HG03432 (cell line): ENCODE measurements around the gene USP5.
A peak's percentile ranks its signal among the peaks of the same experiment; 100 is the strongest.

Experiments
- ATAC-seq: cut with Tn5 transposase; IDR thresholded peaks from one replicate; pipeline ENCODE4 v1.9.1; 2021; ENCODE audit warnings: mild to moderate bottlenecking, moderate library complexity; ENCODE audit not compliant: unreplicated experiment

The USP5 gene

DNA sequence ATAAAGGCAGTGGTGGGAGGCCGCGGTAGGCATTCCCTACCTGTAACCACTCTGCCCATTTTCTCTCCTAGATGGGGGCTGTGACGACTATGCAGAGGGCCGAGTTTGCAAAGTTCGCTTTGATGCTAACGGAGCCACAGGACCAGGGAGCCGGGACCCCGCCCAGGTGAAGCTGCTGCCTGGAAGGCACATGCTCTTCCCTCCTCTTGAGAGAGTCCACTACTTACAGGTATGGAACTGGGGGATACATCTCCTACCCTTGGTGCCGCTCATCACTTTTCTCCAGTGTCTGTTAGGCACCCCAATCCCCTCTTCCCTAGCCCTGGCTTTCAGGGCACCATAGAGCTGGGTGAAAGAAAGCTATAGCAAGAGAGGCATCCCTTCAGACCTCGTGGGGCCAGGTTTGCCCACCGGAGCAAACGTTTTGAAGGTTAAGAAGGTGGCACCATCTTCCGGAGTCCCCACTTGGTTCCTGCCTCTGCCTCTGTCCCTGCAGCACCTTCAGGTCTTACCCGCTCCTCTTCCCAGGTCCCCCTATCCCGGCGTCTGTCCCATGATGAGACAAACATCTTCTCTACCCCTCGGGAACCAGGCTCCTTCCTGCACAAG, 25.7 kb upstream of the USP5 start:
- no peak for ATAC-seq

DNA sequence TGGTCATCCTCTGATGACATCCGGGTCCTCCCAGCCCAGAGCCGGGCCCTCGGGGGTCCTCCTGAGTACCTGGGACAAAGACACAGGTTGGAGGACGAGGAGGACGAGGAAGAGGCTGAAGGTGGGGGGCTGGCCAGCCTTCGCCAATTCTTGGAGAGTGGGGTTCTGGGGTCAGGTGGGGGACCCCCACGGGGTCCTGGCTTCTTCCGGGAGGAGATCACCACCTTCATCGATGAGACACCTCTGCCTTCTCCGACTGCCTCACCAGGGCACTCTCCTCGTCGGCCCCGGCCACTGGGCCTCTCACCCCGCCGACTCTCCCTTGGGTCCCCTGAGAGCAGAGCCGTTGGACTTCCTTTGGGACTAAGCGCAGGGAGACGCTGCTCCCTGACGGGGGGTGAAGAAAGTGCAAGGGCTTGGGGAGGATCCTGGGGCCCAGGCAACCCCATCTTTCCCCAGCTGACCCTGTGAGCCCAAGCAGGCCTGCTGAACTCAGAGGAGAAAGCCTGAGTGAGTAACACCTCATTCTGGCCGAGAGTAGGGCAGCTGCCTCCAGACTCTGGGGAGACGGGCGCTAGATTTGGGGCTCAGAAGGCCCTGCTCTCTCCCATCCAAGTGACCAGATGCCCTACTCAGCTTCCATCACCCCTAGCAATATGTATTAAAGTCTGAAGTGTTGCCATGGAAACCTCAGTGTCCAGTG, 25.1 kb upstream of the USP5 start:
- ATAC-seq = no peak

DNA sequence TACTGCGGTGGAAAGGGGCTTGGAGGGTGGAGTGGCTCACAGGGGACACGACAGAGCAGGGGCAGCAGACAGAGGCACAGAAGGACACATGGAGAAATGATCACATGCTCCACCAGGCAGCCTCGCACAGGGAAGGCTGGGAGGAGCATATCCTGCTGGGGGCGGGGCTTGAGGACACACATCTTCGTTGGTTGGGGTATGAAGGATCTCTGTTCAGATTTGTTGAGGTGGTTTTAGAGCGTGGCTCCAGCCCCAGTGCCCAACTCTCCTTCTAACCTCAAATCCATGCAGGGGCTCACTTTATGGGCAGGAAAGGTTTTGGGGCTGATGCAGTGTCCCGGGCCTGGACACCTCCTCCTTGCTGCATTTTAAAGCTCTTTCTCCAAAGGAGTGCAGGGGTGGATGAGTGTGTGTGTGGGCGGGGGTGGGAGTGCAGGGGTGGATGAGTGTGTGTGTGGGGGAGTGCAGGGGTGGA, 24.5 kb upstream of the USP5 start:
- no peak for ATAC-seq

DNA sequence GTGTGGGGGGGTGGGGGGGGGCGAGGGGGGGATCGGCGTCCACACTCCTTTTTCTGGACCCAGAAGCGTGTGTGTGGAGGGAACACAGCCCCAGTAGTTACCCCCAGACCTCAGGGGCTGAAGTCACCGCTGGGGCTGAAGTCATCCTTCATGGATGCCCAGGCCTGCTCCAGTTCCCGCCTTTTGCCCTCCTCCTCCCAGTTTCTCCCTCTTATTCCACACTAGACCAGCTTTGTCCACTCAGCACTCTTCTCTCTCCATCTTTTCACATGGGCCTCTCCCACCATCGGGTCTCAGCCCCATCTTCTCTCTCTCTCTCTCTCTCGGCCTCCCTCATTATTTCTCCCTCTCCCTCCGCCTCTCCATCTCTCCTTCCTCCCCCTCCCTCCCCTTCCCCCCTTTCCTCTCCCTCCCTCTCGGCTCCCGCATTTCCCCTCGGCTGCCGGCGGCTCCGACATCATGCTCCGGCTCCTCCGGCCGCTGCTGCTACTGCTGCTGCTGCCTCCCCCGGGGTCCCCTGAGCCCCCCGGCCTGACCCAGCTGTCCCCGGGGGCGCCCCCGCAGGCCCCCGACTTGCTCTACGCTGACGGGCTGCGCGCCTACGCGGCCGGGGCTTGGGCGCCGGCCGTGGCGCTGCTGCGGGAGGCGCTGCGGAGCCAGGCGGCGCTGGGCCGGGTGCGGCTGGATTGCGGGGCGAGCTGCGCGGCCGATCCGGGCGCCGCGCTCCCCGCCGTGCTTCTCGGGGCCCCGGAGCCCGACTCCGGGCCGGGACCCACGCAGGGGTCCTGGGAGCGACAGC, 23.8 kb upstream of the USP5 start, which contains the start of gene P3H3:
TSS of gene P3H3 (plus strand) at position 426 of the 799 bp plus-strand sequence. CDS start at position 460, 34 bp downstream.
- ATAC-seq = no peak

DNA sequence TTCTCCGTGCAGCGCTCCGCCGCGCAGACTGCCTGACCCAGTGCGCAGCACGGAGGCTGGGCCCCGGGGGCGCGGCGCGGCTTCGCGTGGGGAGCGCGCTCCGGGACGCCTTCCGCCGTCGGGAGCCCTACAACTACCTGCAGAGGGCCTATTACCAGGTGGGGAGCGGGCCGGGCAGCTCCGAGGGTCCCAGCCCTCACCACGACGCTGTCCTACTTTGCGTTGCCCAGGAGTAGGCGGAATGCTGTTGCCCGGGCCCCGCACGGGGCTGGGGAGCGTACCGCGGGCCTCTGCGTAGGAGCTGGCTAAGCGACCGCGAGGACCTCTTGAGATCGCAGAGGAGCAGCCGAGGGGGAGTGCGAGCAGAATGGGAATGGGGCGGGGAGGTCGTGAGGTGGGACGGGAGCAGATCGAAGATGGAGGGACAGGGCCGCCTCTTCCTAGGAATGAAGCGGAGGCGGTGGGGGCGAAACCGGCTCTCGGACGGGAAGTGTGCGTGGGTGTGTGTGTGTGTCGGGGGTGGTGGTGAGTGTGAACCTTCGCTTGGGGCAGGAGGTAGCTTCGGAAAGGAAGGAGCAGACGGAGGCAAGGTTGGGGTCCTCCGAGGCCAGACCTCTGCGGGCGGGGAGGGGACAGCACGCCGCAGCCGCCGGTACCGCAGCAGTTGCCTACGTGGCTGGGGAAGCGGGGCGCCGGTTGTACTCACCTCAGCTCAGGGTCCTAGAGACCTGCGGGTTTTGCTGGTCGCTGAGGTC, 23.0 kb upstream of the USP5 start:
- ATAC-seq = no peak

DNA sequence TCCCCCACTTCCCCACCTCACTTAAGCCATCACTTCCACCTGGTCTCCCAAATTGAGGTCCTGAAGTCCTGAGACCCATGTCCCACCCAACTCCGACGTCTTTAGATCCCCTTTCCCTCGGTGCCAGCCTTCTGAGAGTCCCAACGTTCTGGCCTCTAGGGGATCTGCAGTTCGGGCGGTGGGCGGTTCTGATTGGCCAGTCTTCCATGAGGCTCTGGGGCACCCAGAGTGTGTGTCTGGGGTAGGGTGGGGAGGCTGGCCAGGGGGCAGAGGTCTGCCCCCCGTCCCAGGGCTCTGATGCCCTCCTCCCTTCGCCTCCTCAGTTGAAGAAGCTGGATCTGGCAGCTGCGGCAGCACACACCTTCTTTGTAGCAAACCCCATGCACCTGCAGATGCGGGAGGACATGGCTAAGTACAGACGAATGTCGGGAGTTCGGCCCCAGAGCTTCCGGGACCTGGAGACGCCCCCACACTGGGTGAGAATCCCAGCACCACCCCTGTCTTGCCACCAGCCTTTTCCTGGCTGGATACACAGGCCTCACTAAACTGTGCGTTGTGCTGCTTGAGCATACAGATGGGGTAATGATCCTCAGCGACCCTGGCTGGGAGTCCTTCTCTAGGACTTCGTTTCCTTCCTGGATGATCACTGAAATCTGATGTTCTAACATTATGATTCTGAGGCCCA, 22.3 kb upstream of the USP5 start:
- no peak for ATAC-seq

DNA sequence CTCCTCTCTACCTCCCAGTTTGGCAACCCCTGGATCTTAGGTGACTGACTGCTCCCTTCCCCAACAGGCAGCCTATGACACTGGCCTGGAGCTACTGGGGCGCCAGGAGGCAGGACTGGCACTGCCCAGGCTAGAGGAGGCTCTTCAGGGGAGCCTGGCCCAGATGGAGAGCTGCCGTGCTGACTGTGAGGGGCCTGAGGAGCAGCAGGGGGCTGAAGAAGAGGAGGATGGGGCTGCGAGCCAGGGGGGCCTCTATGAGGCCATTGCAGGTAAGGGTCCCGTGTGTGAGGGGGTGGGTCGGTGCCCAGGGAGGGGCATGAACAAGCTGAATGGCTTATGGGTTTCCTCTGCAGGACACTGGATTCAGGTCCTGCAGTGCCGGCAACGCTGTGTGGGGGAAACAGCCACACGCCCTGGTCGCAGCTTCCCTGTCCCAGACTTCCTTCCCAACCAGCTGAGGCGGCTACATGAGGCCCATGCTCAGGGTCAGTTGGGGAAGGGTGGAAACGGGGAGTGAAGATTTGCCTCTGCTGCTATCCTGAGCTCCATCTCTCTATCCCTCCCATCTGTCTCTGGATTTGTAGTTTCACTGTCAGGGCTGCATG, 21.6 kb upstream of the USP5 start:
- no peak for ATAC-seq

DNA sequence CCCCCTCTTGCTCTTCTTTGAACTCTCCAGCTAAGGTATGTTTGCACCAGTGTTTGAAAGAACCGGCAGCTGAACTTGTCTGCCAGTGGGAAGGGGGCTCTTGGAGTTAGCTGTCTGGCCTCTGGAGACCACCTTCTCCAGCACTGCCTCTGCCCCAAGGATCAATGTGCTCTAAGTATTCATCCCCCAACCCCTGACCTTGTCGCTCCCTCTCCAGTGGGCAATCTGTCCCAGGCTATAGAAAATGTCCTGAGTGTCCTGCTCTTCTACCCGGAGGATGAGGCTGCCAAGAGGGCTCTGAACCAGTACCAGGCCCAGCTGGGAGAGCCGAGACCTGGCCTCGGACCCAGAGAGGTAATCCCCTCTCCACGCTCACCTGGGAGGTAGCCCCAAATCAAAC, 21.0 kb upstream of the USP5 start:
- ATAC-seq = no peak

DNA sequence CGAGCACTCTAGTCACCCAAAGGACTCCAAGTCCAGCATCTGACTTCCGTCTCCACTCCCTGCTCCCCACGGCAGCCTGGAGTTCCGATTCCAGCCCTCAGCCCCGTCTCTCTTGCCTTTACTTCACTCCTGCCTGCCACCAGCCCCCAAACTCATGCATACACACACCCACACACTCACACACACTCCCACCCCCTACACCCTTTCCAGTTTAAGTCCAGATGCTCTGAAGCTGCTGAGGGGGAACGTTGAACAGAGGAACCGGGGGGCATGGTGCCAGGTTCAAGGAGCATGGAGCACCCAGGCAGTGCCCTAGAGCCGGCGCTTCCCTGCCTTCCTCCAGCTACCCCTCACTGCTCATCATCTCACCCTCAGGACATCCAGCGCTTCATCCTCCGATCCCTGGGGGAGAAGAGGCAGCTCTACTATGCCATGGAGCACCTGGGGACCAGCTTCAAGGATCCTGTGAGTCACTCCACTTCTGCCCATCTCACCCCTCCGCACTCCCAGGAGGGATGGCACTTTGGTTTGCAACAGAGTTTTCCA, 20.4 kb upstream of the USP5 start:
- no peak for ATAC-seq

DNA sequence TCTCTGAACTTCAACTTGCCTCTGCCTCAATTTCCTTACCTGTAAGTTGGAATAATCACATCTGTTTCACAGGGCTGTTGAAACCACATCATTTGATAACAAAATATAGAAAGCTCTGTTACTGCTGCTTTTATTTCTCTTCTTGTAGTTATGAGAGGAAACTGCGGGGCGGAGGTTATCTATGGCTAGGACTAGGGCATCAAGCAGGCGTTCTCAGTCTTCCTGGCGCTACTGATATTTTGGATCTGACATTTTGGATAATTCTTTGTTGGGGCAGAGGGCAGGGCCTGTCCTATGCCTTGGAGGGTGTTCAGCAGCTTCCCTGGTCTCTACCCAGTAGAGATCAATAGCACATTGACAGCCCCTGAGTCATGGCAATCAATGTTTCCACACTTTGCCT, 19.8 kb upstream of the USP5 start:
- ATAC-seq = no peak

DNA sequence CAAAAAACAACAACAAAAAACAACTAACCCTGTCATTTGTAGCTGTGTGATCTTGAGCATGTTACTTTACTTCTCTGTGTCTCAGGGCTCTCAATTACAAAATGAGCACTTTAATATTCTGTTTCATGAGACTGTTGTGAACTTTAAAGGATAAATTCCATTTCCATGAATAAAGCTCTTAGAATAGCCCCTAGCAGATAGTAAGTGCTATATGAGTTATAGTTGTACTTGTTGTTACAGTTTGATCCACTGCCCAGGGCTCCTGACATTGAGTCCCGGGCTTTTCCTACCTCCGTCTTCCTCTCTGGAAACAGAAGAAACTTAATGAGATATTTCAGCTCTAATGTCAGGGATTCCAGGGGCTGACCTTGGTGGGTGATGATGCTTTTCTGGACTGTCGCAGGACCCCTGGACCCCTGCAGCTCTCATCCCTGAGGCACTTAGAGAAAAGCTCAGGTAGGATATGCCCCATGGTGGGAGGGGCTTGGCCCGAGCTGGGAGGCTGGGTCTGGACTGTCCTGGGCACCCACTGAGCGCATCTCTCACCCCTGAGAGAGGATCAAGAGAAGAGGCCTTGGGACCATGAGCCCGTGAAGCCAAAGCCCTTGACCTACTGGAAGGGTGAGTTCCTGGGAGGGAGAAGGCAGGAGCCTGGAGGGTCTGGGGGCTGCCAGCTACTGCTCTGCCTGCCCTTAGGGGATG, 18.6 kb upstream of the USP5 start:
- ATAC-seq = no peak

DNA sequence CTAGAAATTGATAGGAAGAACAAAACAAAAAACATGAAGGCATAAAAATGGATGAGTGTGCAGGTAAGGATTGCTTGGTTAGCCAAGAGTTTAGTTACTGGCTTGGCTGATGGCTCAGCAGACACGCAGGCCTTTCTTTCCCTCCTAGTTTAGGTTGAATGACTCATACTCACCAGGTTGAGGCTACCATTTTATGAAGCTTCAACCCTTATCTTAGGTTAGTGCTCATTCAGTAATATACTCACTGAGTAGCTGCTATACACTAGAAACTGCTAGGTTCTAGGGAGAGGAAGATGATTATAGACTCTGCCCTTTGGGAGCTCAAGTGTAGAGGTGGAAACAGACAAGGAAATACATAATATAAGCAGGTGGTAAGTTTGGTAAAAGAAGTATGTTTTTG, 17.7 kb upstream of the USP5 start:
- ATAC-seq = no peak

DNA sequence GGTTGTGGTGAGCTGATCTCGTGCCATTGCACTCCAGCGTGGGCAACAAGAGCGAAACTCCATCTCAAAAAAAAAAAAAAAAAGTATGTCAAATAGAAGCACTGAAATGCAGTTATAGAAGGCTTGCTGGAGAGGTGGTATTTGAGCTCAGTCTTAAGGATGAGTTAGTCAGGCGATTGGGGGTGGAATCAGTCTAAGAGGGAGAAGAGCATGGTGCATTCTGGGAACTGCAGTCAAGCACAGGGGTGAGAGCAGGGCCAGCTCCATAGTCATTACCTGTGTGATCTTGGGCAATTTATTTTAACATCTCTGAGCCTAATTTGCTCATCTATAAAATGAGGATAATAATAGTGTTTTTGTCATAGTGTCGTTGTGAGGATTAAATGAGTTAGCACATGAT, 17.1 kb upstream of the USP5 start:
- no peak for ATAC-seq

DNA sequence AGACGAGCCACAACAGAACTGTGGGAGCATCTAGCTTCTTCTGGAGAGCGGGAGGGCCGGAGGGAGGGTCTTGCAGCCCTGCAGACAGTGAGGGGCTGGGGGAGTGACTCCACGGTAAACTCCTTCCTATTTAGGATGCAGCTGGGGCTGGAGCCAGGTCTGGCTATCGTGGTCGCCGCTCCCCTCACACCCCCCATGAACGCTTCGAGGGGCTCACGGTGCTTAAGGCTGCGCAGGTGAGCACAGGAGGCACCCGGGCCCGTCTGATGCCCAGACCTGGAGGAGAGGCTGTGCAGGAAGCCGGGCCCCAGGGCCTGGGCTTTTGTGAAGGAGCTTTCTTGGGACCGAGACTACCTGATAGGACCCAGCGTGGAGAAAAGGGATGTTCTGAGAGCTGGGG, 15.1 kb upstream of the USP5 start:
- ATAC-seq = no peak

DNA sequence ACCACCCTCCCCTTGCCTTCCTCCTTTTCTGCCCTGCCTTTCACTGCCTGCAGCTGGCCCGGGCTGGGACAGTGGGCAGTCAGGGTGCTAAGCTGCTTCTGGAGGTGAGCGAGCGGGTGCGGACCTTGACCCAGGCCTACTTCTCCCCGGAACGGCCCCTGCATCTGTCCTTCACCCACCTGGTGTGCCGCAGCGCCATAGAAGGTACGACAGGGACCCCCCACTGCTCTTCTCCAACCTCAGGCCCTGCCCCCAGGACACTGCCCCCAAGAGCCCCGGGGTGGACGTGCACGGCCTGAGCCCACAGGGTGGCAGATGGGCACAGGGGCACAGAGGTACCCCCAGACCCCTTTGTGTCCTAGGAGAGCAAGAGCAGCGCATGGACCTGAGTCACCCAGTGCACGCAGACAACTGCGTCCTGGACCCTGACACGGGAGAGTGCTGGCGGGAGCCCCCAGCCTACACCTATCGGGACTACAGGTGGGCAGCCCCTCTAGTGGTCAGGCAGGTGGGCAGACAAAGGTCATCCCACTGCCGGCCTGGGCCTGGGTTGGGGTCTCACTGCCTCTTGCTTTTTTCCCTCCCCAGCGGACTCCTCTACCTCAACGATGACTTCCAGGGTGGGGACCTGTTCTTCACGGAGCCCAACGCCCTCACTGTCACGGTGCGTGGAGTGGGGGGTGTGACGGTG, 14.4 kb upstream of the USP5 start:
- ATAC-seq = no peak

DNA sequence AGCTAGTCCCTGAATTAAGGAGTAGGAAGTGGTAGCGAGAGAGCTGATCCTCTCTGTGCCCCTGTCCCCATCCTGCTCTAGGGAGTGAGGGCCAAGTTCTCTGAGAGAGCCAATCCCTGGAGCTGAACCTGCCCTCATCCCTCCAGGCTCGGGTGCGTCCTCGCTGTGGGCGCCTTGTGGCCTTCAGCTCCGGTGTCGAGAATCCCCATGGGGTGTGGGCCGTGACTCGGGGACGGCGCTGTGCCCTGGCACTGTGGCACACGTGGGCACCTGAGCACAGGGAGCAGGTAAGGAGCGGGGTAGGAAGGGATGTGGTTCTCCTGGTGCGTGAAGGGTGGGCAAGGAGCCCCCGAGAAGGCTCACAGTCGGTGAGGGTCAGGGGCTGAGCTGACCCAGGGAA, 13.1 kb upstream of the USP5 start:
- ATAC-seq = no peak

DNA sequence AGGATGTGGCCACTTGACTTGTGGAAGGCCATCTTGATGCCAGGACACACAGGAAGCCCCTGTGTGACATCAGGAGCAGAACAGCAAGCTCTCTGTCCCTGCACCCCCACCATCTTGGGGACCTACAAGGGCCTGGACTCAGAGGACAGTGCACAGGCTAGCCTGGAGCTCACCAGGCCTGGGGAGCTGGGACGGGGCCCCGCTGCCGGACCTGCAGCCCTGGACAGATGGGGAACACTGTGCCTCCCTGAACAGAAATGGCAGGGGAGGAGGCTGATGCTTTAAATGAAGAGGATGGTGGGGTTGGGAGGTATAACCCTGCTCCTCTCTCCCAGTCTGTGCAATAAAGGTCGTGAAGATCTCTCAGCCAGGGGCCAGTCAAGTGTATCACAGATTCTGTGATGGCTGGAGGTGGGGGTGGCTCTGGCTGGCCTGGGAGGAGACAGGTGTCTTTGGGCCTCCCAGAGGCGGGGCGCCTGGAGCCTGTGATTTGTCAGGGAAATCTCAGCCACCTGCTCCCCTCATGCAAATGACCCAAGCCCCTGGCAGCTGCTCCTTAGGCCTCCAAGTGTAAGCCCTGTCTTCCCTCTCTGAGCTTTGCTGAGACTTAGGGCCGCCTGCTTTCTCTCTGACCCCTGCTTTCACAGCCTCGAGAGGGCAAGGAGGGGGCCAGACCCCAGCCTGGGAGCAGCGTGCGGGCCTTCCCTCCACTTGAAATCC, 12.3 kb upstream of the USP5 start:
- peak; percentile 74 for ATAC-seq

DNA sequence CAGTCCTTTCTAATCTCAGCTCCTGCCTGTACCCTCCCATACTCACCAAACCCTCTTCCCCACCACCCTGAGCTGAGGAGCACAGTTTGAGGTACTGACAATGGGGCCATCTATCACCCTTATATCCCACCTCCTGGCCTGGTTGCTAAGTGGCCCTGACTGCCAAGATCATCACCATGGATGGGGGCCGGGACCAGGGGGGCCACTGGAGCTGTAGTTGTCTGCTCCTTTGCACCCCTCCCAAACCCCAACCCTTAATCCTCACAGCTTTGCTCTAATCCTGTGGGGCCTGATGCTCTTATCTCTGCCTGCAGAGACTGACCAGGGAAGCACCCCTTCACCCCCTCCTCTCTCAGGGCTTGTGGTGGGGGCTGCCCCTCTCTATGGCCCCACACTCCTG, 11.6 kb upstream of the USP5 start:
- no peak for ATAC-seq
